ENCODE results near the gene COX7C. TPM values are rescaled to one million over a fixed set of nuclear protein-coding genes. Genes with fewer than 3 reads are reported as not detected.

COX7C gene
- total RNA-seq, 1 donor: 265 TPM

DNA sequence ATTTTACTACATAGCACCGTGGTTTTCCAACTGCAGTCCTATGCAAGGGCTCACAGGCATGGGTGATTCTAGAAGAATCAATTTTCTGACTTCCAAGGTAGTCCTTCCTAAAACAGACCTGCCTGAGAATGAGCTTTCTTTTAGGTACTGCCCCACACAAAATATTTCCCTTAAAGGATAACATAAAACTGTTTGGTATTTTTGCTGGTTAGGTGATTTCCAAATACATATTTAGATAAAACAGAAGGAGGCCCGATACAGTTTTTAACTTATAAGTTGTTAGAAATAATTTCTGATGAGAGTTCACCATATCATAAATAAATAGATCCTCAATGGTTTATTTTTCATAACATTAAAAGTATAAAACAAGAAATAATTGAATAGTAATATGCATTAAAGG lies 46.4 kb downstream of the COX7C start:
- TF ChIP-seq CTCF (IDR thresholded peaks at IDR 0.05; ENCODE audit: insufficient read depth, low read length): no peak
- no peak for DNase-seq (ENCODE audit: low read depth)
- no peak overlapping the region for H3K4me3 ChIP-seq (ENCODE audit: low read depth, low read length)

GRCh38 chr5:86665984-86666760 lies 48.4 kb downstream of the COX7C start:
- TF ChIP-seq CTCF (IDR thresholded peaks at IDR 0.05; ENCODE audit: insufficient read depth, low read length): no peak
- no peak overlapping the region for H3K4me3 ChIP-seq (ENCODE audit: low read depth, low read length)
- DNase-seq (ENCODE audit: low read depth): no peak

DNA sequence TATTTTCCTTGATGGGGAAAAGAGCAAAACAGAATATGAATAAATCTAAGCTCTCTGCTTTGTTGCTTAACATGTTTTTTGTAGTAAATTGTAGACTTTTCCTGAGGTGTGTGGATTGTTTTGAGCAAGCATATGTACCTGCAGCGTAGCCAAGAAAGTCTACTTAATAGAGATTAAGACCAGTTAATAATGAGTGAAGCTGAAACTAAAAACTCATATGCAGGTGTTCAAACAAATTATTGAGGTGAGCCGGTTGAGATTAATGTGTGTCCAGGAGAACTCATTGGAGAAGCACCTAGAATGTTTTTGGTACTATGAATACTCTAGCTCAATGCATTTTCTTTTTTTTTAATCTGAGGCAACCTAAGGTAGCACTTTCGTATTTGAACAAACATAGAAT lies 49.2 kb downstream of the COX7C start:
- H3K4me3 ChIP-seq (ENCODE audit: low read depth, low read length): no peak overlapping the region
- no peak for TF ChIP-seq CTCF (IDR thresholded peaks at IDR 0.05; ENCODE audit: insufficient read depth, low read length)
- no peak for DNase-seq (ENCODE audit: low read depth)

Small RNA genes within 50 kb of the gene (small RNA-seq; reads per million reads assigned to genes)
- gene RNU6-804P: not detected

Measured in fibroblast of the aortic adventitia (primary cell).